ENCODE data around the gene GAN. TPM values are rescaled to one million over a fixed set of nuclear protein-coding genes. Genes with fewer than 3 reads are reported as not detected.

GAN gene
- total and polyA plus RNA-seq, 2 donors (not counting 1 experiment from before 2014, with no cell fraction given), result 0.79 to 6.9 TPM

DNA sequence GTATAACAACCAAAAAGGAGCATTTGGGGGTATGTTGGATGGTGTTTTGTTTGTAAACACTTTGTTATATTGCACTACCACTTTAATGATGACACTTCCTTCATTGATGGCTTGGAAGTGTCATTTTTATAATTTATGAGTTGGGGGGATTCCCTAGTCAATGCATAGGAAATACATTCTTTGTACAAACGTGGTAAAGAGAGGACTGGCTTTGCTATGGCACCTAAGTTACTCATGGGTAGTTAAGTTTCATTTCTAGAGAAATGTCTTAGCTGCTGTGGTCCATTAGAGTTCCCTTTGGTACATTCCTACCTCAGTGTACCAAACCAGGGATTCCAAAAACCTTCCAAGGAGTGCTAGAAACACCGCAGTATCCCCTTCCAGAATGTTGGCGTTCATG is 66.2 kb downstream of the GAN start:
- WGBS (ENCODE audit: insufficient coverage), result 100% methylated on average over 1 of the region's 3 CpGs
- H3K9me3 ChIP-seq (ENCODE audit: control extremely low read depth in 1 of 3, control insufficient read depth in 2 of 3, insufficient read depth in 1 of 3, low read length in 2 of 3), result no peaks in the 10 kb centered on the region
- H3K27me3 Mint-ChIP-seq, result no peaks in the 10 kb centered on the region
- H3K79me2 ChIP-seq (ENCODE audit: control insufficient read depth, insufficient read depth, low read length), result no peaks in the 10 kb centered on the region
- intact Hi-C loops (cut with micrococcal nuclease), result no loop called here
- no peaks in the 10 kb centered on the region for H3K27me3 ChIP-seq (replicated peaks in 1 of 4; ENCODE audit: control extremely low read depth in 1 of 4, control insufficient read depth in 3 of 4, insufficient read depth in 4 of 4, low read length in 3 of 4)
- no peak overlapping the region for H3K4me3 Mint-ChIP-seq
- no peaks in the 10 kb centered on the region for H3K9me3 Mint-ChIP-seq (ENCODE audit: insufficient read depth)
- H4K20me1 ChIP-seq (ENCODE audit: control insufficient read depth, insufficient read depth, low read length, poor library complexity, severe bottlenecking), result no peaks in the 10 kb centered on the region
- H3K9ac ChIP-seq (ENCODE audit: low read length), result no peak overlapping the region
- no peak overlapping the region for H3K27ac ChIP-seq (ENCODE audit: low read length in 2 of 2)
- no peak overlapping the region for H3K4me3 ChIP-seq (ENCODE audit: control extremely low read depth in 1 of 5, extremely low read depth in 1 of 5, insufficient read depth in 1 of 5, low read depth in 2 of 5, low read length in 4 of 5)
- no peak overlapping the region for H2AFZ ChIP-seq (ENCODE audit: insufficient read depth, low read depth, low read length, poor library complexity, severe bottlenecking)
- no peaks in the 10 kb centered on the region for H3K4me1 Mint-ChIP-seq
- TF ChIP-seq, protein P1, sequence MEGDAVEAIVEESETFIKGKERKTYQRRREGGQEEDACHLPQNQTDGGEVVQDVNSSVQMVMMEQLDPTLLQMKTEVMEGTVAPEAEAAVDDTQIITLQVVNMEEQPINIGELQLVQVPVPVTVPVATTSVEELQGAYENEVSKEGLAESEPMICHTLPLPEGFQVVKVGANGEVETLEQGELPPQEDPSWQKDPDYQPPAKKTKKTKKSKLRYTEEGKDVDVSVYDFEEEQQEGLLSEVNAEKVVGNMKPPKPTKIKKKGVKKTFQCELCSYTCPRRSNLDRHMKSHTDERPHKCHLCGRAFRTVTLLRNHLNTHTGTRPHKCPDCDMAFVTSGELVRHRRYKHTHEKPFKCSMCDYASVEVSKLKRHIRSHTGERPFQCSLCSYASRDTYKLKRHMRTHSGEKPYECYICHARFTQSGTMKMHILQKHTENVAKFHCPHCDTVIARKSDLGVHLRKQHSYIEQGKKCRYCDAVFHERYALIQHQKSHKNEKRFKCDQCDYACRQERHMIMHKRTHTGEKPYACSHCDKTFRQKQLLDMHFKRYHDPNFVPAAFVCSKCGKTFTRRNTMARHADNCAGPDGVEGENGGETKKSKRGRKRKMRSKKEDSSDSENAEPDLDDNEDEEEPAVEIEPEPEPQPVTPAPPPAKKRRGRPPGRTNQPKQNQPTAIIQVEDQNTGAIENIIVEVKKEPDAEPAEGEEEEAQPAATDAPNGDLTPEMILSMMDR (IDR thresholded peaks at IDR 0.05), result no peak
- no peak for TF ChIP-seq EZH2 (IDR thresholded peaks at IDR 0.05; ENCODE audit: borderline replicate concordance, insufficient read depth, low read depth, low read length, poor library complexity, severe bottlenecking)
- no peak for DNase-seq
- POLR2A ChIA-PET, result interaction anchor here (0.5 kb wide), 1 partner anchor 235 kb away, joined by 3 read pairs; no protein-coding TSS in a partner anchor
- H3K36me3 ChIP-seq (replicated peaks in 1 of 2; ENCODE audit: control extremely low read depth in 1 of 2, control insufficient read depth in 1 of 2, extremely low read depth in 1 of 2, insufficient read depth in 2 of 2, low read length in 1 of 2), result peaks cover 1 to 9% of the 10 kb centered on the region in 2 experiments
- CTCF ChIA-PET, result interaction anchor here (1.3 to 1.8 kb wide), 2 partner anchors 17 to 349 kb away, joined by 4 to 5 read pairs; no protein-coding TSS in a partner anchor
- H3K27ac Mint-ChIP-seq, result no peak overlapping the region
- no peaks in the 10 kb centered on the region for H3K4me1 ChIP-seq (ENCODE audit: control insufficient read depth in 2 of 2, insufficient read depth in 2 of 2, low read length in 2 of 2)
- ATAC-seq (ENCODE audit: low read depth), result no peak
- H3K4me2 ChIP-seq (replicated peaks; ENCODE audit: low read depth, low read length, poor library complexity, severe bottlenecking), result no peak overlapping the region

DNA sequence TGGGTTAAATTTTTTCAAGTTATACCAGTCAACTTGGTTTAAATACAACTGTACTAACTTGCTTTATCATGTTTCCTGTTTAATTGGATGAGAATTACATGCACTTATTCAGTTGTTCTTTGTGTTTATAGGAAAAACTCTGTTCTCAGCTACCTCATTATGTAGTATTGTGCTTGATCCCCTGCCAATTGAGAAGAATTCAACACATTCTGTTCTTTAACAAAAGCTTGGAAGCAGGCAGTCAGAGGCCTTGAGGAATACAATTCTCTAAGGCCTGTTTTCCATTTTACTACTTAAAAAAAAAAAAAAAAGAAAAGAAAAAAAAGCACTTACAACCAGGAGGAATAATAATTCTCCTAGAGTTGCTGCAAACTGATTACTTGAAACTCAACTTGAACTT is 69.2 kb downstream of the GAN start:
- Mint-ChIP-seq H3K27me3 (no peaks in the 10 kb centered on the region), H3K27ac (no peak overlapping the region), H3K4me3 (no peak overlapping the region), H3K9me3 (ENCODE audit: insufficient read depth) (no peaks in the 10 kb centered on the region), H3K4me1 (no peaks in the 10 kb centered on the region)
- Histone ChIP-seq H4K20me1 (ENCODE audit: control insufficient read depth, insufficient read depth, low read length, poor library complexity, severe bottlenecking) (no peaks in the 10 kb centered on the region), H2AFZ (ENCODE audit: insufficient read depth, low read depth, low read length, poor library complexity, severe bottlenecking) (no peak overlapping the region), H3K9me3 (ENCODE audit: control extremely low read depth in 1 of 3, control insufficient read depth in 2 of 3, insufficient read depth in 1 of 3, low read length in 2 of 3) (no peaks in the 10 kb centered on the region), H3K4me1 (ENCODE audit: control insufficient read depth in 2 of 2, insufficient read depth in 2 of 2, low read length in 2 of 2) (no peaks in the 10 kb centered on the region), H3K4me2 (replicated peaks; ENCODE audit: low read depth, low read length, poor library complexity, severe bottlenecking) (no peak overlapping the region), H3K27me3 (replicated peaks in 1 of 4; ENCODE audit: control extremely low read depth in 1 of 4, control insufficient read depth in 3 of 4, insufficient read depth in 4 of 4, low read length in 3 of 4) (no peaks in the 10 kb centered on the region), H3K36me3 (replicated peaks in 1 of 2; ENCODE audit: control extremely low read depth in 1 of 2, control insufficient read depth in 1 of 2, extremely low read depth in 1 of 2, insufficient read depth in 2 of 2, low read length in 1 of 2) (peaks cover 0 to 1% of the 10 kb centered on the region in 2 experiments), H3K4me3 (ENCODE audit: control extremely low read depth in 1 of 5, extremely low read depth in 1 of 5, insufficient read depth in 1 of 5, low read depth in 2 of 5, low read length in 4 of 5) (no peak overlapping the region), H3K27ac (ENCODE audit: low read length in 2 of 2) (no peak overlapping the region), H3K9ac (ENCODE audit: low read length) (no peak overlapping the region), H3K79me2 (ENCODE audit: control insufficient read depth, insufficient read depth, low read length) (no peaks in the 10 kb centered on the region)
- ATAC-seq (ENCODE audit: low read depth) (no peak), DNase-seq (no peak)
- ChIA-PET POLR2A (no interaction called here), CTCF (interaction anchor here (0.6 kb wide), 1 partner anchor 9 kb away, joined by 3 read pairs; no protein-coding TSS in a partner anchor)
- intact Hi-C loops (cut with micrococcal nuclease), result no loop called here
- TF ChIP-seq, protein P1 (IDR thresholded peaks at IDR 0.05), result no peak
- TF ChIP-seq EZH2 (IDR thresholded peaks at IDR 0.05; ENCODE audit: borderline replicate concordance, insufficient read depth, low read depth, low read length, poor library complexity, severe bottlenecking), result no peak
